ENCODE measurements around the gene CCNY.
"Not testable (repeated sequence)": the region's sequence is repeated elsewhere in the genome, so short reads cannot be mapped to it uniquely, and the experiment has no call there.

CCNY gene

GRCh38 chr10:35495521-35496119 lies 159.3 kb downstream of the CCNY start:
- no peak for DNase-seq

- DNase-seq = no peak
Observed at GRCh38 chr10:35497909-35498308, 161.6 kb downstream of the CCNY start.

- DNase-seq = no peak
Observed at GRCh38 chr10:35498693-35499092, 162.4 kb downstream of the CCNY start.

- no peak for DNase-seq
Observed at GRCh38 chr10:35501923-35502322, 165.6 kb downstream of the CCNY start.

GRCh38 chr10:35502692-35503091 lies 166.4 kb downstream of the CCNY start:
- DNase-seq = no peak

DNA sequence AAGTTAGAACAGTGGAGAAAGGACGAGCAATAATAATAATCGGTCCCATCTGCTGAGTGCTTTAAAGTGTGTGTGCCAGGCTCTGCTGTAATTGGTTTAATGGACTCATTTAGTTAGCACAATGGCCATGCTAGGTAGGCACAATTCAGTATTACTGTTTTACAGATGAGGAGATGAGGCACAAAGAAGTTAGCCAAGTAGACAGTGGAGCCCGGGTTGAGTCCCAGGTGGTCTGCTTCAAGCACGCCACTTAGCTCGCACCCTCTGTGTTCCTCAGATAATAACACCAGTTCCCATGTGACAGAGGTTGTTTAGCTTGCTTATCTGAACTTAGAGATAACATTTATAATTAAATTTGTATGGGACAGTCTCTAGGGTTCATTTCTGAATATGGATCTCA lies 167.3 kb downstream of the CCNY start:
- no peak for DNase-seq

DNA sequence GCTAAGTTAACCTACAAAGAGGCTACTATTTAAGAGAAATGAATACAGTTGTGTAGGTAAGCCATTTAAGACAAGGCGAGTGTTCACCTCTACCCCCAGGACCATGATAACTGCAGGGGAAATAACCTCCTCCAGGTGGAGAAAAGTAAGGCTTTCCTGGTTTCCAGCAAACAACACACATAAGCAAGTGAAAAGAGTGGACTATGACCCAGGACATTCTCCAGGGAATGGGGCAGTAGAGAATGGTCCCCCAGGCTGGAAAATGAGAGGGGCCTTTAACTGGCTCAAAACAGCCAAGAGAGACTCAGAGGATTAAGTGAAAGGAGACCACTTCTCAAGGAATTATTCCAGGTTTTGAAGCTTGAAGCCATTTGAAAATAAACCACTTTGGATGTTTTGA lies 167.8 kb downstream of the CCNY start:
- no peak for DNase-seq

GRCh38 chr10:35505241-35505873 lies 169.0 kb downstream of the CCNY start:
- DNase-seq = no peak

DNA sequence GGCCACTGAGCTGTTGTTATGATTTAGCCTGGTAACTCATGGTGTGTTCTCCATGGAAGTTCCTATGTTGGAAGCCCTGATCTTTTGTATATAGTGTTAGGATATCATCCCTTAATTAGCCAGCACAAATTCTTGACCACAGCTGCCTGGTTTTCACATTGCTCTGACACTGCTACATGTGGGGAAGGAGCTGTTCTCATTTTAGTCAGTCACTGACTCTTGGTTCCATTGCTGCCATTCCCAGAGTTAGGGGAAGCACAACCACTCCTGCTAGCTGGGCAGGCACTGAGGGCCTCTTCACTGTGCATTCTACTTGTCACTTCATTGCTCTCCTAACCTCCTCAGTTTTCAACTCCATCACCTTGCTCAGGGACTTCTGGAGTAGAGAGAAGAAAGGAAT lies 170.4 kb downstream of the CCNY start:
- DNase-seq = no peak

GRCh38 chr10:35507519-35508109 lies 171.3 kb downstream of the CCNY start:
- DNase-seq = no peak

DNA sequence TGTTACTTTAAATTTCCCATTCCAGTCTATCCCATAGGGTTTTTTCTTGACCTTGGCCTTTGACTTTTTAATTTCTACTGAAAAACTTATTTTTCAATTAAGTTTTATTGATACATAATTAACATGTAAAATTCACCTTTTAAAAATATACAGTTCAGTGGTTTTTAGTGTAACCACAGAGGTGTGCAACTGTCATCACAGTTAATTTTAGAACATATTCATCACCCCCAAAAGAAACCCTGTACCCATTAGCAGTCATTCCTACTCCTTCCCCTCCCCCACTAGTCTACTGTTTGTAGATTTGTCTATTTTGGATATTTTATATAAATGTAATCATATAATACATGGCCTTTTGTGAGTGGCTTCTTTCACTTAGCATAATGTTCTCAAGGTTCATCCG lies 172.3 kb downstream of the CCNY start:
- DNase-seq = no peak

GRCh38 chr10:35510891-35511290 lies 174.6 kb downstream of the CCNY start:
- DNase-seq = no peak

DNA sequence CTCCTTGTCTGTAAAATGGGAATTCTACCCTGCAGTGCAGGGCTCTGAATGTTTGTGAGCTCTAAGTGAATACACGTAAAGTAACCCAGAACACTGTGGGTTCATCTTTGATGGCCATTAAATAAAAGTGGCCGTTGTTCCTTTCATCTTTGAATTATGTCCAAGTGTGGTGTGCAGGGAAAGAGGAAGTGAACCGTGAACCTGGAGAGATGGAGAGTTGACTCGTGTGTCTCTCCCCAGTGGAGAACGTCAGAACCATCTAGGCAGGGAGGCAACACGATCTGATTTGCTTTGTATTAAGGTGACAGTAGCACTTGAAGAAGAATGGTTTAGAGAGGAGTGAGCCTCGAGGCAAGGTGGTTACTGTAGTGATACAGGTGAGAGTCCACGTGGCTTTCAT lies 175.3 kb downstream of the CCNY start:
- DNase-seq = no peak

DNA sequence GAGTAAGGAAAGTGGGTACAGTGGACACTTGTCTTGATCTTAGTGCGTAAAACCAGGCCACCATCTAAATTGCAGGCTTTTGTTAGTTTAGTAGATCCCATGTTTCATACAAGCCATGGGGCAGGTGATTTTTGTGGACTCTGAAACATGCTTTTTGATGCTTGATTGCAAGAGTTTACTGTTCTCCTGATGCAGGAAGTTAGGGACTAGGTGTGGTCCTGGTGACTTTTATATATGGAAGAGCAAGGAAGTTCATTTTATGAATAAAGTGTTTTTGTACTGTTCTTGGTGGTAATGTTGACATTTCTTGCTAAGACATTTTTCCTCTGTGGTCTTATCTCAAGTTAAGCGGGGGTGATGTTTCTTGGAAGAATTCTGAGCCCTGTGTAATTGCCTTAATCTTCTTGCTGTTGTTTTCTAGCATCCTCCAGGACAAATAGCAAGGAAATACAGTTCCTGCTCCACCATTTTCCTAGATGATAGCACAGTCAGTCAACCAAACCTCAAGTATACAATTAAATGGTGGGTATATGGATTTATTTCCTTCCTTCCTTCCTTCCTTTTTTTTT lies 179.9 kb downstream of the CCNY start:
- DNase-seq = no peak

DNA sequence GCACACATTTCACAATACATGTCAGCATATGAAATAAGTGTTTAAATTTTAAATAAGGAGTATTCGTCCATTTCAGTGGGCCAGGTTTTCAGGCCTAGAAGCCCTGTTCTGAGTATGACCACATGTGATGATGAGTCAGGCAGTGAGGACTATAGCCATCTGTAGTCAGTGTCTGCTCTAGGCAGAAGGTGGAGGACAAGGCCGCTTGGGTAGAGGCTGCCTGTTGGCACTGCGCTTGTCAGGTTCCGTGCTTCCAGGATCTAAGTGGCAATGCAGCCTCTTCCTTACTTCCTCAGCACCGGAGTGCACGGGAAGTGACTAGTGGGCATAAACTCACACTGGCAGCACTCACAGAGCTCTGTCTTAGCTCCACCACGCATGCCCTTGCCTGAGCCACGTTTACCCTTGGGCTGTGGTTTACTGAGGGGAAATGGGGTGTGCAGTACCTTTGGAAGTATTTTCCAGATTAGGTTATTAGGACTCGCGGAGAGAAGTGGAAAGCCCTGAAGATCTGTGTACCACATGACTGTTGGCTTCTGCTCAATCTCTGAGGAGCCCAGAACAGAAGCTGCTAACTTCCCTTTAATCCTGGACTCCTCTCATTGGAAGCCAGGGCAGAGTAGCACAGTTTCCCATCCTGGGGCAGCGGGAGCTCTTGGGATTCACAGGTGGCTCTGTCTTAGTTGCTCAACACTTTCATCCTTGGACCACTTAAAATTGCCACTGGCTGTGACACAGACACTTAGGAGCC lies 181.3 kb downstream of the CCNY start:
- no peak for DNase-seq

DNA sequence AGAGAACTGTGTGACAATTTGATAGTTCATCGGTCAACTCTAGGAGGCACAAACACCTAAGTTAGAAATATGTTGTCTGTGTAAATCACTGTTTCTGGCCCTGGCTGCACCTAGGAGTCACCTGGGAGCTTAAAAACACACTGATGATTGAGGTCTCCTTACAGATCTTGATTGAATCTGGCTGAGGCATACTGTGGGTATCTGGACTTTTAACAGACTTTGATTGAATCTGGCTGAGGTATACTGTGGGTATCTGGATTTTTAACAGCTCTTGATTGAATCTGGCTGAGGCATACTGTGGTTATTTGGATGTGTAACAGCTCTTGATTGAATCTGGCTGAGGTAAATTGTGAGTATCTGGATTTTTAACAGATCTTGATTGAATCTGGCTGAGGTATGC lies 181.9 kb downstream of the CCNY start:
- DNase-seq = not testable (repeated sequence)

DNA sequence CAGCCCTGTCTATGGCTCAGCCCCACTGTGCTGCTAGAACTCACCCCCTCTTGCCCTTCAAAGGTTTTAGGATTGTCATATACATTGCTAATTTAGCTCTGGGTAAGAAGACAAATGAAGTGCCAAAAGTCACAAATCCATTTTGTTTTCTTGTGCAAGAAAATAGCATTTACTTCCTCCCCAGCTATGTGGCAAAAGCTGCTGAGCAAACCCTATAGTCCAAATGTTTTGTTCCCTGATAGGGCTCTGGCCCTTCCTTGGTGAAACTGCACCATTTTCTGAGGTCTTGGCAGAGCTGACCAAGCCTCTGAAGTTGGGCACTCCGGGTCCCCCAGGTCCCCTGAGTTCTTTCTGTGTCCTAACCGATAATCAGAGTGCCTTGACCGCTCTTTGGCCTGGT lies 184.7 kb downstream of the CCNY start:
- no peak for DNase-seq

GRCh38 chr10:35523670-35524225 lies 187.4 kb downstream of the CCNY start:
- no peak for DNase-seq

GRCh38 chr10:35526746-35527145 lies 190.4 kb downstream of the CCNY start:
- DNase-seq = no peak

DNA sequence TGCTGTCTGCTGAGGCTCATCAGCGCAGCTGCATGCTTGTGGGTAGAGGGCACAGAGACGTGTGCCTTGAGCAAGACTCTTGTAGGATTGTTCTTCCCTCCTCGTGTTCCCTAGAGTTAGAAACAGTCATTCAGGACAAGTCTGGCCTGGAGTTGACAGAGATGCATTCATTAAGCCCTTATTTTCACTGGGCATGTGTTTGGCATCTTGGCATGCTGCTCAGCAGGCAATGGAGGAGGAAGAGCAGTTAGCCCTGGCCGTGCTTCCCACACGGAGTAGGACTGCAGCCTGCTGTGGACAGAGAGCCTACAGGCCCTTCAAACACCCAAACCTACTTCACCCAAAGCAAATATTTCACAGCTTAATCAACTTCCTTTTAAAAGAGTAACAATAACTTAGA lies 195.8 kb downstream of the CCNY start:
- no peak for DNase-seq

- no peak for DNase-seq
Observed at GRCh38 chr10:35533565-35533964, 197.3 kb downstream of the CCNY start.

DNA sequence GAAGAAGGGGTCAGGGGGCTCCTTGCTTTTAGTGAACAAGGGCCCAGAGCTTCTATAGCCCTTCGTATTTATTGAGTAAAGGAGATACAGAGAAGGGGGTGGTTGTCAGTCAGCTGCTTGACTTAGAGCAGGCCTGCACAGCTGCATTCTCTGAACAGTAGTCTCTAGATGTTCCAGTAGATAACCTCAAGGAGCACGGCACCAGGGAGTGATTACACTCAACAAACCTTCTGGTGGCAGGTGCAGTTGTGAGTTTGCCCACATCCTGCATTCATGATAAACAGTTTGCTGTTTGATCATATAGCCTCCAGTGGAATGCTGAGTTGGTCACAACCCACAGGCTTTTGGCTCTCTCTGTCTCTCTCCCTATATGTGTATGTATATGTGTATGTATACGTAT lies 198.8 kb downstream of the CCNY start:
- DNase-seq = no peak

GRCh38 chr10:35536789-35537188 lies 200.5 kb downstream of the CCNY start:
- no peak for DNase-seq
